ENCODE results near the gene ZNF644. TPM values are rescaled to one million over a fixed set of nuclear protein-coding genes. Genes with fewer than 3 reads are reported as not detected.

Gene ZNF644
- total RNA-seq, 1 experiment from 2014 or later: 39.6 TPM

GRCh38 chr1:91007092-91007491 is 14.7 kb downstream of the ZNF644 start:
- ChIA-PET CTCF (no interaction called here), POLR2A (ENCODE audit: unreplicated experiment) (no interaction called here)
- Histone ChIP-seq H3K27me3 (ENCODE audit: low read length) (no peaks in the 10 kb centered on the region), H3K27ac (ENCODE audit: low read length) (no peak overlapping the region), H3K9ac (ENCODE audit: low read length) (no peak overlapping the region), H4K20me1 (ENCODE audit: low read length) (peaks cover 51% of the 10 kb centered on the region), H3K9me2 (replicated peaks; ENCODE audit: low read length) (no peaks in the 10 kb centered on the region), H3K9me3 (ENCODE audit: low read length) (no peaks in the 10 kb centered on the region), H3F3A (ENCODE audit: low read length, unreplicated experiment) (no peaks in the 10 kb centered on the region), H3K79me2 (ENCODE audit: low read length) (peaks cover 88% of the 10 kb centered on the region), H2AFZ (ENCODE audit: low read length) (no peak overlapping the region), H3K4me2 (ENCODE audit: low read length) (no peak overlapping the region), H3K36me3 (ENCODE audit: low read depth, low read length) (peaks cover 15% of the 10 kb centered on the region; the same call in 1 of the 2 replicates), H3K4me1 (ENCODE audit: insufficient read depth, low read length) (no peaks in the 10 kb centered on the region), H3K4me3 (ENCODE audit: low read length) (no peak overlapping the region)
- TF ChIP-seq CTCF (conservative IDR thresholded peaks at IDR 0.05; ENCODE audit: low read depth, low read length): no peak
- no peak for DNase-seq
- BruUV-seq (replicated peaks): no TSS peak
- intact Hi-C loops (cut with micrococcal nuclease): no loop called here
- no peak for ATAC-seq

- intact Hi-C loops (cut with micrococcal nuclease): no loop called here
- ATAC-seq: no peak
Observed at GRCh38 chr1:91006113-91006908, 15.5 kb downstream of the ZNF644 start.

More at GRCh38 chr1:91006113-91006908, 15.5 kb downstream of the ZNF644 start:
- H3K4me3 ChIP-seq (ENCODE audit: low read length): no peak overlapping the region
- H4K20me1 ChIP-seq (ENCODE audit: low read length): peaks cover 44% of the 10 kb centered on the region; the same call in 1 of the 2 replicates
- no peak for DNase-seq
- no peaks in the 10 kb centered on the region for H3K27me3 ChIP-seq (ENCODE audit: low read length)
- no peaks in the 10 kb centered on the region for H3K9me3 ChIP-seq (ENCODE audit: low read length)
- TF ChIP-seq CTCF (conservative IDR thresholded peaks at IDR 0.05; ENCODE audit: low read depth, low read length): no peak
- TF ChIP-seq EZH2phosphoT487 (IDR thresholded peaks at IDR 0.05; ENCODE audit: borderline replicate concordance, low read length): no peak
- TF ChIP-seq EZH2 (IDR thresholded peaks at IDR 0.05; ENCODE audit: low read length, unreplicated experiment): no peak
- no peaks in the 10 kb centered on the region for H3F3A ChIP-seq (ENCODE audit: low read length, unreplicated experiment)
- H3K36me3 ChIP-seq (ENCODE audit: low read depth, low read length): peaks cover 15% of the 10 kb centered on the region; the same call in 1 of the 2 replicates
- H3K4me2 ChIP-seq (ENCODE audit: low read length): no peak overlapping the region
- no peak overlapping the region for H2AFZ ChIP-seq (ENCODE audit: low read length)
- ChIA-PET POLR2A (ENCODE audit: unreplicated experiment) (no interaction called here), CTCF (no interaction called here)
- no peak overlapping the region for H3K9ac ChIP-seq (ENCODE audit: low read length)
- BruUV-seq (replicated peaks): no TSS peak
- H3K27ac ChIP-seq (ENCODE audit: low read length): no peak overlapping the region
- peaks cover 86% of the 10 kb centered on the region for H3K79me2 ChIP-seq (ENCODE audit: low read length)
- no peaks in the 10 kb centered on the region for H3K4me1 ChIP-seq (ENCODE audit: insufficient read depth, low read length)
- no peaks in the 10 kb centered on the region for H3K9me2 ChIP-seq (replicated peaks; ENCODE audit: low read length)

Measured in PC-3 (cell line).